Tibial nerve (tissue), 4 donors: ENCODE results near the gene ICAM5.

Experiments used
- EP300 ChIP-seq, 2 donors: sonication (generic); formaldehyde crosslinking; IDR thresholded peaks; one replicate each; pipeline ENCODE4 v1.6.1; 2017; ENCODE audit warnings: antibody characterized with exemption in 2 of 2, mild to moderate bottlenecking in 1 of 2
- POLR2A ChIP-seq, 2 donors: fragments of 450-650 bp; IDR thresholded peaks; one replicate each; pipeline ENCODE4 v1.6.1; 2017; ENCODE audit warnings: antibody characterized with exemption in 2 of 2, mild to moderate bottlenecking in 2 of 2, moderate library complexity in 2 of 2
- TF ChIP-seq, protein P1 (sequence below), 5 experiments: fragments of 200-600 bp in 3 of 5; fragments of 450-650 bp in 2 of 5; sonication (generic) in 3 of 5; IDR thresholded peaks; one replicate each; pipeline ENCODE4 v1.5.1; 2016 to 2019; ENCODE audit warnings: antibody characterized with exemption in 5 of 5, mild to moderate bottlenecking in 3 of 5, moderate library complexity in 2 of 5

DNA sequence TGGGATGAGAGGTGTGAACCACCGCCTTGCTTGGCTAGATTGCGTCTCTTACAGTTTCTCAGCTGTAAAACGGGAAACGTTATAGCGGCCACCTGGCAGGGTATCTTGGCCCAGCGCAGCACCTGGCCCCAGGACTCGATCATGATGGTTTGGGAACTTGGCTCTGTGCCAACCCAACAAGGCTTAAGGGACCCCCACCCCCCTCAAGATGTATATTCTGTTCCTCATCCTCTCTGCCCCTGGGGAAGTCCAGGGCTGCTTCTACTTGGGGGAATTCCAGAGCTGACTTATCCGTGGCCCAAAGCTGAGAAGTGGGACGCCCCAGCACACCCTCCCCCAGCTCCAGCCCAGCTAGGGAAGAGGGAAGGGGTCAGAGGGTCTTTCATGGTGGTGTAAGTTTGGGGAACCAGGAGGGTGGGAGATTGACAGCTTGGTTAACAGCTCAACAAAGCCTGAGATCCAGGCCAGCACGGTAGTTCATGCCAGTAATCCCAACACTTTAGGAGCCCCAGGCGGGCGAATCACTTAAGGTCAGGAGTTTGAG is 18.1 kb upstream of the ICAM5 start:
- TF ChIP-seq, protein P1, sequence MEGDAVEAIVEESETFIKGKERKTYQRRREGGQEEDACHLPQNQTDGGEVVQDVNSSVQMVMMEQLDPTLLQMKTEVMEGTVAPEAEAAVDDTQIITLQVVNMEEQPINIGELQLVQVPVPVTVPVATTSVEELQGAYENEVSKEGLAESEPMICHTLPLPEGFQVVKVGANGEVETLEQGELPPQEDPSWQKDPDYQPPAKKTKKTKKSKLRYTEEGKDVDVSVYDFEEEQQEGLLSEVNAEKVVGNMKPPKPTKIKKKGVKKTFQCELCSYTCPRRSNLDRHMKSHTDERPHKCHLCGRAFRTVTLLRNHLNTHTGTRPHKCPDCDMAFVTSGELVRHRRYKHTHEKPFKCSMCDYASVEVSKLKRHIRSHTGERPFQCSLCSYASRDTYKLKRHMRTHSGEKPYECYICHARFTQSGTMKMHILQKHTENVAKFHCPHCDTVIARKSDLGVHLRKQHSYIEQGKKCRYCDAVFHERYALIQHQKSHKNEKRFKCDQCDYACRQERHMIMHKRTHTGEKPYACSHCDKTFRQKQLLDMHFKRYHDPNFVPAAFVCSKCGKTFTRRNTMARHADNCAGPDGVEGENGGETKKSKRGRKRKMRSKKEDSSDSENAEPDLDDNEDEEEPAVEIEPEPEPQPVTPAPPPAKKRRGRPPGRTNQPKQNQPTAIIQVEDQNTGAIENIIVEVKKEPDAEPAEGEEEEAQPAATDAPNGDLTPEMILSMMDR (IDR thresholded peaks at IDR 0.05): no peak
- TF ChIP-seq POLR2A (IDR thresholded peaks at IDR 0.05): no peak
- TF ChIP-seq EP300 (IDR thresholded peaks at IDR 0.05): no peak
